SK-N-SH (cell line): ENCODE data around the gene DEPP1. TPM values are rescaled to one million over a fixed set of nuclear protein-coding genes. Genes with fewer than 3 reads are reported as not detected.
A peak's percentile ranks its signal among the peaks of the same experiment; 100 is the strongest.

Source experiments
- CTCF ChIA-PET: fragments of 300-600, 350-600 bp; formaldehyde crosslinking; extraction: SDS; loops from one replicate; lab custom pipeline; 2021; lab: Yijun Ruan, JAX
- POLR2A ChIA-PET: fragments of 350-600 bp; sonication (Branson Sonifier 250); formaldehyde crosslinking; extraction: SDS; loops from one replicate; lab custom pipeline; 2020; ENCODE audit warnings: antibody characterized with exemption, inconsistent platforms; lab: Yijun Ruan, JAX
- DNase-seq: peaks from one replicate; pipeline ENCODE4 v3.0.0; 2012
- H2AFZ ChIP-seq: fragments of 200-600 bp; sonication (generic); 2 replicates; pipeline ENCODE4 v1.8.1; 2016; ENCODE audit warnings: antibody characterized with exemption, mild to moderate bottlenecking, low read depth
- H3F3A ChIP-seq: fragments of 200-600 bp; sonication (generic); replicated peaks from 2 replicates; pipeline ENCODE3; 2016; ENCODE audit warnings: antibody characterized with exemption, mild to moderate bottlenecking; ENCODE audit not compliant: insufficient read depth
- H3K27ac ChIP-seq, 2 experiments: fragments of 200-500 bp in 1 of 2; fragments of 200-600 bp in 1 of 2; sonication (Bioruptor generic) in 1 of 2; sonication (generic), shearing (Covaris generic) in 1 of 2; 2 replicates each; pipeline versions ENCODE4 v1.5.1 to v1.6.1; 2014 to 2016; ENCODE audit warnings: low read depth in 2 of 2, inconsistent platforms in 1 of 2, low read length in 1 of 2, mild to moderate bottlenecking in 1 of 2, mixed read lengths in 1 of 2
- H3K27me3 ChIP-seq: fragments of 200-600 bp; sonication (generic), shearing (Covaris generic); 2 replicates; pipeline ENCODE4 v1.6.1; 2016; ENCODE audit warnings: mixed run types; ENCODE audit not compliant: insufficient read depth
- H3K36me3 ChIP-seq, 2 experiments: fragments of 200-500 bp in 1 of 2; fragments of 200-600 bp in 1 of 2; sonication (Bioruptor generic) in 1 of 2; sonication (generic) in 1 of 2; replicated peaks in 1 of 2; 2 replicates each; pipeline versions ENCODE3 to v1.5.1; 2014 to 2016; ENCODE audit warnings: low read length in 1 of 2, mild to moderate bottlenecking in 1 of 2; ENCODE audit not compliant: insufficient read depth in 2 of 2, control insufficient read depth in 1 of 2
- H3K4me1 ChIP-seq, 2 experiments: fragments of 200-500 bp in 1 of 2; fragments of 200-600 bp in 1 of 2; sonication (Bioruptor generic) in 1 of 2; sonication (generic), shearing (Covaris generic) in 1 of 2; 2 replicates each; pipeline versions ENCODE4 v1.5.1 to v1.6.1; 2014 to 2016; ENCODE audit warnings: low read depth in 1 of 2, low read length in 1 of 2, mixed run types in 1 of 2; ENCODE audit not compliant: insufficient read depth in 2 of 2, control insufficient read depth in 1 of 2
- H3K4me2 ChIP-seq: fragments of 200-600 bp; sonication (generic), shearing (Covaris generic); 2 replicates; pipeline ENCODE4 v1.6.1; 2017; ENCODE audit warnings: mixed run types
- H3K4me3 ChIP-seq, 2 experiments: fragments of 200-500 bp in 1 of 2; fragments of 200-600 bp in 1 of 2; sonication (Bioruptor generic) in 1 of 2; sonication (generic), shearing (Covaris generic) in 1 of 2; 2 replicates each; pipeline versions ENCODE4 v1.5.1 to v1.8.1; 2014 to 2016; ENCODE audit warnings: low read depth in 2 of 2, inconsistent platforms in 1 of 2, low read length in 1 of 2, mild to moderate bottlenecking in 1 of 2, mixed read lengths in 1 of 2, moderate library complexity in 1 of 2
- H3K79me2 ChIP-seq: fragments of 200-600 bp; sonication (generic); 2 replicates; pipeline ENCODE4 v1.8.1; 2017; ENCODE audit warnings: mild to moderate bottlenecking; ENCODE audit not compliant: insufficient read depth
- H3K9ac ChIP-seq: fragments of 200-600 bp; sonication (generic); 2 replicates; pipeline ENCODE4 v1.6.1; 2017; ENCODE audit warnings: mixed run types
- H3K9me2 ChIP-seq: fragments of 200-600 bp; sonication (generic); 2 replicates; pipeline ENCODE4 v1.6.1; 2017; ENCODE audit warnings: mixed run types
- H3K9me3 ChIP-seq: fragments of 200-600 bp; sonication (generic); 2 replicates; pipeline ENCODE4 v1.6.1; 2017; ENCODE audit warnings: mixed run types, mild to moderate bottlenecking, moderate library complexity
- H4K20me1 ChIP-seq: fragments of 200-600 bp; sonication (generic); 2 replicates; pipeline ENCODE4 v1.6.1; 2017; ENCODE audit warnings: mild to moderate bottlenecking, mixed run types; ENCODE audit not compliant: insufficient read depth
- MAX ChIP-seq: IDR thresholded peaks from 2 replicates; pipeline ENCODE4 v1.4.0; 2012; ENCODE audit warnings: low read depth
- POLR2AphosphoS5 ChIP-seq: IDR thresholded peaks from 2 replicates; pipeline ENCODE4 v1.6.1; 2012; ENCODE audit warnings: low read depth, low read length
- RCOR1 ChIP-seq: fragments of 150-350 bp; IDR thresholded peaks from 2 replicates; pipeline ENCODE4 v1.6.1; 2017; ENCODE audit warnings: antibody characterized with exemption, low read length
- TAF1 ChIP-seq: IDR thresholded peaks from 2 replicates; pipeline ENCODE4 v1.6.1; 2012; ENCODE audit warnings: low read depth, mild to moderate bottlenecking, low read length, moderate library complexity, borderline replicate concordance
- whole genome bisulfite sequencing: methylation state at CpG from one replicate; pipeline ENCODE4 v1.1.6; 2017; ENCODE audit warnings: low lambda C conversion rate; 5-methylcytosine and 5-hydroxymethylcytosine counted together
- polyA plus RNA-seq, 3 experiments: library from polyadenylated mRNA; depleted of rRNA; stranded (reverse); fragments of >200 nt; gene quantifications; 2 replicates each; pipeline ENCODE4 v1.2.3, GENCODE V29; 2012
- TF ChIP-seq, protein P1 (sequence below): IDR thresholded peaks from 2 replicates; pipeline ENCODE4 v1.4.0; 2012; ENCODE audit warnings: low read depth, borderline replicate concordance
- TF ChIP-seq, protein P2 (sequence below): fragments of 200-600 bp; sonication (generic); IDR thresholded peaks from 2 replicates; pipeline ENCODE4 v1.6.1; 2017; ENCODE audit warnings: antibody characterized with exemption, mild to moderate bottlenecking, moderate library complexity

The DEPP1 gene
- polyA plus RNA-seq, 1 of the 3 experiments (the other 2 are of a cell fraction) = 5.3 TPM

DNA sequence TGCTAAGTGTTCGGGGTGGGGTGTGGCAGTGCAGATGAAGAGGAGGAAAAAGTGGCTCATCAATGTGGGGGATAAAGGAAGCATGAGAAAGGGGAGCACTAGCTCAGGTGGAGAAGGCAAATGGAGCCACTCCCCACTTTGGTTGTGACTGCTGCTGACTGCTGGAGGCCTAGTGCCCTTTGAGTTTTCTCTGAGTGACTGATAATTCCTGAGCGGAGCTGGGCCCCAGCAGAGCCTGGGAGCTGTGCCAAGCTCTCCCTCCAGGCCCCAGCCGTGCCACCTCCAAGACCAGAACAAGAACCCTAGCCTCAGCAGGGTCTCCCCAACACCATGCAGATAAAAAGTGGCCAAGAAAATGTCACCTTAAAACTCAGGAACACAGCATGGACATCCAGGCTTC, 28.7 kb downstream of the DEPP1 start:
- POLR2A ChIA-PET = no interaction called here
- Histone ChIP-seq H2AFZ (no peak overlapping the region), H3K9me2 (no peaks in the 10 kb centered on the region), H3K4me1 (peaks cover 4 to 6% of the 10 kb centered on the region in 2 experiments; a peak in 2 of 4 replicates), H4K20me1 (no peaks in the 10 kb centered on the region), H3F3A (no peaks in the 10 kb centered on the region), H3K27me3 (no peaks in the 10 kb centered on the region), H3K79me2 (no peaks in the 10 kb centered on the region; the same call in 1 of the 2 replicates), H3K27ac (no peak overlapping the region), H3K4me2 (no peak overlapping the region), H3K9me3 (no peaks in the 10 kb centered on the region; the same call in 1 of the 2 replicates), H3K4me3 (no peak overlapping the region), H3K36me3 (no peaks in the 10 kb centered on the region), H3K9ac (no peak overlapping the region)
- TF ChIP-seq POLR2AphosphoS5 = no peak
- TF ChIP-seq, protein P1, sequence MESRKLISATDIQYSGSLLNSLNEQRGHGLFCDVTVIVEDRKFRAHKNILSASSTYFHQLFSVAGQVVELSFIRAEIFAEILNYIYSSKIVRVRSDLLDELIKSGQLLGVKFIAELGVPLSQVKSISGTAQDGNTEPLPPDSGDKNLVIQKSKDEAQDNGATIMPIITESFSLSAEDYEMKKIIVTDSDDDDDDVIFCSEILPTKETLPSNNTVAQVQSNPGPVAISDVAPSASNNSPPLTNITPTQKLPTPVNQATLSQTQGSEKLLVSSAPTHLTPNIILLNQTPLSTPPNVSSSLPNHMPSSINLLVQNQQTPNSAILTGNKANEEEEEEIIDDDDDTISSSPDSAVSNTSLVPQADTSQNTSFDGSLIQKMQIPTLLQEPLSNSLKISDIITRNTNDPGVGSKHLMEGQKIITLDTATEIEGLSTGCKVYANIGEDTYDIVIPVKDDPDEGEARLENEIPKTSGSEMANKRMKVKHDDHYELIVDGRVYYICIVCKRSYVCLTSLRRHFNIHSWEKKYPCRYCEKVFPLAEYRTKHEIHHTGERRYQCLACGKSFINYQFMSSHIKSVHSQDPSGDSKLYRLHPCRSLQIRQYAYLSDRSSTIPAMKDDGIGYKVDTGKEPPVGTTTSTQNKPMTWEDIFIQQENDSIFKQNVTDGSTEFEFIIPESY = no peak
- TF ChIP-seq MAX = no peak
- WGBS = 90% methylated on average over 1 of the region's 3 CpGs
- DNase-seq = no peak
- CTCF ChIA-PET = interaction anchor here (1.4 to 6.5 kb wide), 2 partner anchors 17 to 20 kb away, joined by 4 to 44 read pairs; no protein-coding TSS in a partner anchor

DNA sequence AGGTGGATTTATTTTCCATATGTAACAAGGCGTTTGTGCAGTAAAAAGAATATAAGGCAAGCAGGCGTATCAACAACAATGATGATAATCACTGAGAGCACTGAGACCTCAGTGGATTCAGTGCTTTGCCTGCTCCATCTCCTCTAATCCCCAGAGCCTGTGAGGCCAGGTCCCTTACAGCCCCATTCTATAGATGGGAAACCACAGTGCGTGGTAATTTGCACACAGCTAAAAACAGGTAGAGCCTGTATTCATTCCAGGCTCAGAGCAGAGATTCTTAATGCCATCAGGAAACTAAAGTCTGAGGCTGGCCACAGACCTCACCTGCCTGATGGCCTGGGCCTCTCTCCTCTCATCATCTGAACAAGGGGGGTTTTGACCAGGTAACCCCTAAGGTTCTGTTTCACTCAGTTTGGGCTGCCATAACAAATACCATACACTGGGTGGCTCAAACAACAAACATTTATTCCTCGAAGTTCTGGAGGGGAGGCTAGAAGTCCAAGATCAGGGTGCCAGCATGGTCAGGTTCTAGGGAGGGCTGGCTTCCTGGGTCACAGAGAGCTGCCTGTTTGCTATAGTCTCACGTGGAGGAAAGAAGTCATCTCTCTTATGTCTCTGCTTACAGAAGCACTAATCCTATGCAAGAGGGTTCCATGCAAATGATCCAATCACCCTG, 29.3 kb downstream of the DEPP1 start:
- H3K27ac ChIP-seq = no peak overlapping the region
- TF ChIP-seq RCOR1 (no peak), TAF1 (no peak)
- TF ChIP-seq, protein P2, sequence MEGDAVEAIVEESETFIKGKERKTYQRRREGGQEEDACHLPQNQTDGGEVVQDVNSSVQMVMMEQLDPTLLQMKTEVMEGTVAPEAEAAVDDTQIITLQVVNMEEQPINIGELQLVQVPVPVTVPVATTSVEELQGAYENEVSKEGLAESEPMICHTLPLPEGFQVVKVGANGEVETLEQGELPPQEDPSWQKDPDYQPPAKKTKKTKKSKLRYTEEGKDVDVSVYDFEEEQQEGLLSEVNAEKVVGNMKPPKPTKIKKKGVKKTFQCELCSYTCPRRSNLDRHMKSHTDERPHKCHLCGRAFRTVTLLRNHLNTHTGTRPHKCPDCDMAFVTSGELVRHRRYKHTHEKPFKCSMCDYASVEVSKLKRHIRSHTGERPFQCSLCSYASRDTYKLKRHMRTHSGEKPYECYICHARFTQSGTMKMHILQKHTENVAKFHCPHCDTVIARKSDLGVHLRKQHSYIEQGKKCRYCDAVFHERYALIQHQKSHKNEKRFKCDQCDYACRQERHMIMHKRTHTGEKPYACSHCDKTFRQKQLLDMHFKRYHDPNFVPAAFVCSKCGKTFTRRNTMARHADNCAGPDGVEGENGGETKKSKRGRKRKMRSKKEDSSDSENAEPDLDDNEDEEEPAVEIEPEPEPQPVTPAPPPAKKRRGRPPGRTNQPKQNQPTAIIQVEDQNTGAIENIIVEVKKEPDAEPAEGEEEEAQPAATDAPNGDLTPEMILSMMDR = 0 out of 2 replicates have a peak, but pooled peaks have one; percentile 6
- TF ChIP-seq, all 33 proteins: peak for 1
- Histone ChIP-seq H4K20me1 (no peaks in the 10 kb centered on the region), H3K9ac (no peak overlapping the region), H2AFZ (no peak overlapping the region), H3K4me3 (no peak overlapping the region), H3F3A (no peaks in the 10 kb centered on the region), H3K4me2 (no peak overlapping the region), H3K9me2 (no peaks in the 10 kb centered on the region), H3K36me3 (no peaks in the 10 kb centered on the region), H3K9me3 (peaks cover 6% of the 10 kb centered on the region; the same call in 1 of the 2 replicates), H3K79me2 (no peaks in the 10 kb centered on the region; the same call in 1 of the 2 replicates), H3K4me1 (peaks cover 4 to 6% of the 10 kb centered on the region in 2 experiments; a peak in 2 of 4 replicates), H3K27me3 (no peaks in the 10 kb centered on the region)
- CTCF ChIA-PET = interaction anchor here (0.7 to 6.5 kb wide), 3 partner anchors 16 to 25 kb away, joined by 3 to 44 read pairs (median 4); no protein-coding TSS in a partner anchor
- POLR2A ChIA-PET = no interaction called here
- no peak for DNase-seq
- 77% methylated on average over 5 of the region's 5 CpGs for WGBS
